Amygdala (tissue), 56 donors: ENCODE data around the gene TMEM59L.

ENCODE experiments used
- DNase-seq, 56 donors: peaks; one replicate each; lab custom pipeline; 2025; lab: John Stamatoyannopoulos, UW

Gene TMEM59L

DNA sequence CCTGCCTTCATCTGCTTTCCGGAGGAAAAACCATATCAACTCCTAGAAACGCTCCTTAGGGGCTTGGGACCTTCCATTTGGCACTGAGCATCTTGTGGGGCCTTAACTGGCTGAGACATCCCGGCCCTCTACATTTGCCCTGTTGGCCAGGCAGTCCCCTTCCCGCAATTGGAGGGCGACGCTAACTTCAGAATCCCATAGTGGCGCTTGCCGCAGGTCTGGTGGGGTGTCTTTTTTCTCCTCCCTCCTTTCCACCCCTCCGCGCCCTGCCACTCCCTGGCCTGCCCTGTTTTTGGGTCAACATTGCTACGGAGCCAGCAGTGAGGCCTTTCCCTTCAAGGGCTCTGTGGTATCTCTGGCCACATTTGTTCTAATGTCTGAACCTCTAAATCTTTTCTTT, 57.2 kb downstream of the TMEM59L start:
- no peak for DNase-seq

- DNase-seq: no peak
These were observed 57.6 kb downstream of the TMEM59L start for GRCh38 chr19:18670312-18670711.
